MCF 10A (cell line): ENCODE data around the gene TUBGCP3. TPM values are rescaled to one million over a fixed set of nuclear protein-coding genes. Genes with fewer than 3 reads are reported as not detected.
"Not testable (repeated sequence)": the region's sequence is repeated elsewhere in the genome, so short reads cannot be mapped to it uniquely, and the experiment has no call there.

Experiments used
- BruUV-seq: library from RNA; stranded (reverse); fragments of 400-500 nt; replicated peaks from 2 replicates; lab custom pipeline; 2021; lab: Mats Ljungman, UMichigan
- CTCF ChIA-PET: fragments of 300-600 bp; sonication (Branson Sonifier 250); formaldehyde crosslinking; extraction: SDS; loops from one replicate; lab custom pipeline; 2021; ENCODE audit warnings: antibody characterized with exemption, inconsistent platforms; lab: Yijun Ruan, JAX
- POLR2A ChIA-PET: fragments of 300-600, 350-650 bp; sonication (Branson Sonifier 250); formaldehyde crosslinking; extraction: SDS; loops from one replicate; lab custom pipeline; 2020; ENCODE audit warnings: antibody characterized with exemption, inconsistent platforms; lab: Yijun Ruan, JAX
- DNase-seq: peaks from one replicate; pipeline ENCODE4 v3.0.0-alpha.2; 2018; ENCODE audit not compliant: unreplicated experiment
- H3K27ac Mint-ChIP-seq: one replicate; pipeline ENCODE4 v1.8.0; 2022; ENCODE audit warnings: mild to moderate bottlenecking, low read depth, mixed read lengths; ENCODE audit not compliant: unreplicated experiment
- H3K27me3 Mint-ChIP-seq: one replicate; pipeline ENCODE4 v1.8.0; 2022; ENCODE audit warnings: mixed read lengths; ENCODE audit not compliant: insufficient read depth, unreplicated experiment
- H3K36me3 Mint-ChIP-seq: one replicate; pipeline ENCODE4 v1.8.0; 2022; ENCODE audit warnings: mild to moderate bottlenecking, moderate library complexity, mixed read lengths; ENCODE audit not compliant: insufficient read depth, unreplicated experiment
- H3K4me1 Mint-ChIP-seq: one replicate; pipeline ENCODE4 v1.8.0; 2022; ENCODE audit warnings: mixed read lengths; ENCODE audit not compliant: insufficient read depth, unreplicated experiment
- H3K4me3 Mint-ChIP-seq: one replicate; pipeline ENCODE4 v1.8.0; 2022; ENCODE audit warnings: mild to moderate bottlenecking, moderate library complexity, mixed read lengths; ENCODE audit not compliant: unreplicated experiment
- H3K9me3 Mint-ChIP-seq: one replicate; pipeline ENCODE4 v1.8.0; 2022; ENCODE audit warnings: mixed read lengths; ENCODE audit not compliant: unreplicated experiment
- CTCF ChIP-seq: fragments of 200-600 bp; IDR thresholded peaks from one replicate; pipeline ENCODE4 v1.8.0; 2022; ENCODE audit warnings: antibody characterized with exemption, mild to moderate bottlenecking; ENCODE audit not compliant: unreplicated experiment
- intact Hi-C: fragments of 100-400 bp; cut with micrococcal nuclease; formaldehyde crosslinking; loops from 2 replicates; pipeline ENCODE4 v1.14.1; 2022
- total RNA-seq: library from RNA; stranded (reverse); gene quantifications from 2 replicates; pipeline ENCODE4 v1.2.3, GENCODE V29; 2022

TUBGCP3 gene
- total RNA-seq, 1 experiment from 2014 or later = 35.7 TPM

DNA sequence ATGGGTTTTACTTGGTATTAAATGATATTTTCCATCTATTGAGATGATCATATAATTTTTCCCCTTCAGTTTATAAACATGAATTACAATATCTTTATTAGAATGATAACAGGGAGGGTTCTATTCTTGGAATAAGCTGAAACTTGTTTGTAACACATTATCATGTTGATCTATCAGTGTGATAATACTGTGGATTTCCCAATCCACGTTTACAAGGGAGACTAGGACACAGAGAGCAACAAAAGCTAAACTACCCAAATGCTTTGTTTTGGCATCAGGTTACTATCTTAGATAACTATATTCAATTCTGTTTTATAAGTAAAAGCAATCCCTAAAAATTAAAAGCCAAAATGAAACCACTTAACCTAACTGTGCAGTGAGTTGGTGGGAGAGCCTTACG is 92.5 kb downstream of the TUBGCP3 start:
- peaks cover 48% of the 10 kb centered on the region for H3K36me3 Mint-ChIP-seq
- no peak overlapping the region for H3K27ac Mint-ChIP-seq
- DNase-seq = no peak
- ChIA-PET CTCF (no interaction called here), POLR2A (interaction anchor here (0.7 kb wide), 1 partner anchor 1112 kb away, joined by 3 read pairs; no protein-coding TSS in a partner anchor)
- no peak overlapping the region for H3K4me3 Mint-ChIP-seq
- TF ChIP-seq CTCF = no peak
- intact Hi-C loops = no loop called here
- H3K9me3 Mint-ChIP-seq = no peaks in the 10 kb centered on the region
- BruUV-seq = no TSS peak
- no peaks in the 10 kb centered on the region for H3K4me1 Mint-ChIP-seq
- no peaks in the 10 kb centered on the region for H3K27me3 Mint-ChIP-seq

- peaks cover 35% of the 10 kb centered on the region for H3K36me3 Mint-ChIP-seq
- H3K27ac Mint-ChIP-seq = no peak overlapping the region
- CTCF ChIA-PET = no interaction called here
- intact Hi-C loops = no loop called here
- no peak for DNase-seq
- BruUV-seq = no TSS peak
- POLR2A ChIA-PET = no interaction called here
- no peaks in the 10 kb centered on the region for H3K27me3 Mint-ChIP-seq
- H3K9me3 Mint-ChIP-seq = no peaks in the 10 kb centered on the region
- no peak overlapping the region for H3K4me3 Mint-ChIP-seq
- H3K4me1 Mint-ChIP-seq = no peaks in the 10 kb centered on the region
- TF ChIP-seq CTCF = no peak
These were observed 98.8 kb downstream of the TUBGCP3 start for GRCh38 chr13:112489199-112489598.

DNA sequence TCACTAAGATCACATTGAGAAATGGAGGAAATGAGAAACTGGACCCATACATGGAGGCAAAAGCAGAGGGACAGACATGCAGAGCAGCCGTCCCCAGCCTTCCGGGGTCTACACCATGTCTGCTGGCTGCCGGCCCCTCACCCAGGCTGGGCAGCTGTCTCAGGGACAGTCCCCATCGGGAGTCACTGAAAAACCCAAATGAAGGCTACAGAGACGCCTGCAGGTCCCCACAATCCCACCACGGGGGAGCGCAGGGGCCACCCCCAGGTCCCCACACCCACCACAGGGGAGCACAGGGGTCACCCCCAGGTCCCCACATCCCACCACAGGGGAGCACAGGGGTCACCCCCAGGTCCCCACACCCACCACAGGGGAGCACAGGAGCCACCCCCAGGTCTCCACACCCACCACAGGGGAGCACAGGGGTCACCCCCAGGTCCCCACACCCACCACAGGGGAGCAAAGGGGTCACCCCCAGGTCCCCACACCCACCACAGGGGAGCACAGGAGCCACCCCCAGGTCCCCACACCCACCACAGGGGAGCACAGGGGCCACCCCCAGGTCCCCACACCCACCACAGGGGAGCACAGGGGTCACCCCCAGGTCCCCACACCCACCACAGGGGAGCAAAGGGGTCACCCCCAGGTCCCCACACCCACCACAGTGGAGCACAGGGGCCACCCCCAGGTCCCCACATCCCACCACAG is 99.5 kb downstream of the TUBGCP3 start:
- H3K4me1 Mint-ChIP-seq, intact Hi-C loops, POLR2A ChIA-PET, BruUV-seq, DNase-seq, H3K4me3 Mint-ChIP-seq, H3K27ac Mint-ChIP-seq, CTCF ChIA-PET, H3K9me3 Mint-ChIP-seq, H3K27me3 Mint-ChIP-seq: not testable (repeated sequence)
- peaks cover 29% of the 10 kb centered on the region for H3K36me3 Mint-ChIP-seq

- Mint-ChIP-seq H3K27me3 (no peaks in the 10 kb centered on the region), H3K27ac (no peak overlapping the region), H3K9me3 (peaks cover 5% of the 10 kb centered on the region), H3K4me3 (no peak overlapping the region), H3K4me1 (no peaks in the 10 kb centered on the region), H3K36me3 (peaks cover 20% of the 10 kb centered on the region)
- CTCF ChIA-PET = no interaction called here
- DNase-seq = no peak
- POLR2A ChIA-PET = no interaction called here
- intact Hi-C loops = no loop called here
- no TSS peak for BruUV-seq
- no peak for TF ChIP-seq CTCF
These were observed 100.8 kb downstream of the TUBGCP3 start for GRCh38 chr13:112487127-112487517.
